IMR-90 (cell line): ENCODE data around the gene VAC14. TPM values are rescaled to one million over a fixed set of nuclear protein-coding genes. Genes with fewer than 3 reads are reported as not detected.
A peak's percentile ranks its signal among the peaks of the same experiment; 100 is the strongest.

ENCODE experiments used
- ATAC-seq: fragments of 200-7000 bp; cut with Tn5 transposase; 2 replicates; pipeline ENCODE4 v1.9.1; 2020; ENCODE audit warnings: low read depth, mild to moderate bottlenecking, moderate library complexity
- BruUV-seq: library from RNA; stranded (reverse); fragments of 400-500 nt; replicated peaks from 2 replicates; lab custom pipeline; 2021; lab: Mats Ljungman, UMichigan
- CTCF ChIA-PET: fragments of 300-600 bp; formaldehyde crosslinking; extraction: SDS; loops from one replicate; lab custom pipeline; 2021; ENCODE audit warnings: antibody characterized with exemption; lab: Yijun Ruan, JAX
- POLR2A ChIA-PET: fragments of 300-600 bp; sonication (Branson Sonifier 250); formaldehyde crosslinking; loops from one replicate; lab custom pipeline; 2022; ENCODE audit warnings: antibody characterized with exemption; ENCODE audit not compliant: unreplicated experiment; lab: Charles Lee
- DNase-seq: peaks from one replicate; pipeline ENCODE4 v3.0.0; 2013
- H2AFZ ChIP-seq: replicated peaks from 2 replicates; pipeline ENCODE3; 2013; ENCODE audit warnings: low read length, mild to moderate bottlenecking; ENCODE audit not compliant: poor library complexity
- H2AK5ac ChIP-seq: 2 replicates; pipeline ENCODE4 v1.6.1; 2013; ENCODE audit warnings: low read depth, low read length, inconsistent platforms
- H2AK9ac ChIP-seq: replicated peaks from 2 replicates; pipeline ENCODE3; 2013; ENCODE audit warnings: mild to moderate bottlenecking, low read depth, low read length, moderate library complexity; ENCODE audit not compliant: poor library complexity
- H2BK120ac ChIP-seq: 2 replicates; pipeline ENCODE4 v1.6.1; 2013; ENCODE audit warnings: low read depth, low read length, inconsistent platforms
- H2BK15ac ChIP-seq: 3 replicates; pipeline ENCODE4 v1.6.1; 2013; ENCODE audit warnings: low read depth, low read length, inconsistent platforms
- H2BK20ac ChIP-seq: 2 replicates; pipeline ENCODE4 v1.6.1; 2013; ENCODE audit warnings: low read depth, mild to moderate bottlenecking, inconsistent platforms, low read length, moderate library complexity
- H2BK5ac ChIP-seq: 2 replicates; pipeline ENCODE4 v1.6.1; 2013; ENCODE audit warnings: mild to moderate bottlenecking, low read depth, low read length, inconsistent platforms; ENCODE audit not compliant: poor library complexity, severe bottlenecking
- H3K14ac ChIP-seq: replicated peaks from 2 replicates; pipeline ENCODE4 v1.6.1; 2013; ENCODE audit warnings: low read depth, low read length, inconsistent platforms
- H3K18ac ChIP-seq: 2 replicates; pipeline ENCODE4 v1.6.1; 2013; ENCODE audit warnings: low read depth, low read length, control low read depth
- H3K23ac ChIP-seq: 2 replicates; pipeline ENCODE4 v1.6.1; 2013; ENCODE audit warnings: low read depth, low read length, inconsistent platforms
- H3K27ac ChIP-seq: 2 replicates; pipeline ENCODE4 v1.5.1; 2013; ENCODE audit warnings: mild to moderate bottlenecking, control low read depth, low read length; ENCODE audit not compliant: insufficient read depth
- H3K27me3 ChIP-seq: 2 replicates; pipeline ENCODE4 v1.6.1; 2013; ENCODE audit warnings: low read length; ENCODE audit not compliant: control insufficient read depth, insufficient read depth
- H3K36me3 ChIP-seq: 2 replicates; pipeline ENCODE4 v1.6.1; 2013; ENCODE audit warnings: low read length, mixed read lengths; ENCODE audit not compliant: control insufficient read depth, insufficient read depth
- H3K4ac ChIP-seq: 2 replicates; pipeline ENCODE4 v1.6.1; 2013; ENCODE audit warnings: low read depth, low read length, inconsistent platforms
- H3K4me1 ChIP-seq: 2 replicates; pipeline ENCODE4 v1.6.1; 2013; ENCODE audit warnings: low read length, mixed read lengths; ENCODE audit not compliant: control insufficient read depth, insufficient read depth
- H3K4me2 ChIP-seq: 2 replicates; pipeline ENCODE4 v1.6.1; 2013; ENCODE audit warnings: low read depth, mild to moderate bottlenecking, control low read depth, low read length, moderate library complexity
- H3K4me3 ChIP-seq: 2 replicates; pipeline ENCODE4 v1.5.1; 2013; ENCODE audit warnings: low read depth, mild to moderate bottlenecking, control low read depth, low read length, moderate library complexity; ENCODE audit not compliant: insufficient read depth
- H3K56ac ChIP-seq: 2 replicates; pipeline ENCODE4 v1.6.1; 2013; ENCODE audit warnings: low read length, inconsistent platforms; ENCODE audit not compliant: insufficient read depth; ENCODE audit errors: extremely low read depth
- H3K79me1 ChIP-seq, 2 experiments: 2 replicates each; pipeline ENCODE4 v1.6.1; 2013; ENCODE audit warnings: low read length in 2 of 2, inconsistent platforms in 1 of 2, low read depth in 1 of 2
- H3K9ac ChIP-seq: 2 replicates; pipeline ENCODE4 v1.6.1; 2013; ENCODE audit warnings: low read depth, low read length, control low read depth
- H3K9me1 ChIP-seq: 2 replicates; pipeline ENCODE4 v1.6.1; 2013; ENCODE audit warnings: low read length, inconsistent platforms; ENCODE audit not compliant: insufficient read depth
- H3K9me3 ChIP-seq: 2 replicates; pipeline ENCODE4 v1.6.1; 2013; ENCODE audit warnings: low read length; ENCODE audit not compliant: control insufficient read depth, insufficient read depth
- H4K20me1 ChIP-seq: 2 replicates; pipeline ENCODE4 v1.6.1; 2013; ENCODE audit warnings: low read length, inconsistent platforms; ENCODE audit not compliant: insufficient read depth
- H4K5ac ChIP-seq: 2 replicates; pipeline ENCODE4 v1.6.1; 2013; ENCODE audit warnings: mild to moderate bottlenecking, low read depth, low read length, control low read depth
- H4K8ac ChIP-seq, 2 experiments: 2 replicates each; pipeline ENCODE4 v1.6.1; 2013; ENCODE audit warnings: low read depth in 2 of 2, low read length in 2 of 2, control low read depth in 1 of 2, inconsistent platforms in 1 of 2
- H4K91ac ChIP-seq: 2 replicates; pipeline ENCODE4 v1.6.1; 2013; ENCODE audit warnings: low read depth, low read length, inconsistent platforms; ENCODE audit not compliant: insufficient read depth
- CEBPB ChIP-seq: IDR thresholded peaks from 2 replicates; pipeline ENCODE4 v1.6.1; 2012; ENCODE audit warnings: low read depth, low read length, improper control_type of control experiment
- CHD1 ChIP-seq: IDR thresholded peaks from 2 replicates; pipeline ENCODE4 v1.6.1; 2012; ENCODE audit warnings: low read depth, low read length, improper control_type of control experiment
- ELK1 ChIP-seq: fragments of 150-350 bp; IDR thresholded peaks from 2 replicates; pipeline ENCODE4 v1.6.1; 2016; ENCODE audit warnings: low read depth, mild to moderate bottlenecking, low read length, moderate library complexity, borderline replicate concordance
- FOS ChIP-seq: fragments of 150-350 bp; IDR thresholded peaks from 2 replicates; pipeline ENCODE4 v1.6.1; 2016; ENCODE audit warnings: low read depth, low read length
- MAFK ChIP-seq: IDR thresholded peaks from 2 replicates; pipeline ENCODE4 v1.6.1; 2012; ENCODE audit warnings: low read depth, low read length, improper control_type of control experiment
- MXI1 ChIP-seq: IDR thresholded peaks from 2 replicates; pipeline ENCODE4 v1.6.1; 2012; ENCODE audit warnings: low read depth, mild to moderate bottlenecking, low read length, moderate library complexity, borderline replicate concordance
- POLR2A ChIP-seq: IDR thresholded peaks from 2 replicates; pipeline ENCODE4 v1.6.1; 2012; ENCODE audit warnings: mild to moderate bottlenecking, low read depth, low read length
- RAD21 ChIP-seq: IDR thresholded peaks from 2 replicates; pipeline ENCODE4 v1.6.1; 2012; ENCODE audit warnings: low read length, improper control_type of control experiment
- RFX5 ChIP-seq: IDR thresholded peaks from 2 replicates; pipeline ENCODE4 v1.8.0; 2012; ENCODE audit warnings: low read depth, mild to moderate bottlenecking, low read length, moderate library complexity
- SMC3 ChIP-seq: fragments of 150-350 bp; IDR thresholded peaks from 2 replicates; pipeline ENCODE4 v1.6.1; 2016; ENCODE audit warnings: low read depth, mild to moderate bottlenecking, antibody characterized with exemption, low read length, moderate library complexity
- WGBS, 2 experiments: methylation state at CpG; one replicate each; pipeline versions ENCODE4 v1.1.5 to v1.1.7; 2013; ENCODE audit warnings: missing lambda C conversion rate in 2 of 2; ENCODE audit not compliant: insufficient read length in 1 of 2; ENCODE audit errors: extremely low coverage in 2 of 2; 5-methylcytosine and 5-hydroxymethylcytosine counted together
- dilution Hi-C: fragments of 300-500 bp; cut with HindIII; formaldehyde crosslinking; loops from one replicate; pipeline ENCODE4 v1.14.3; 2018; ENCODE audit warnings: low sequenced_read_pairs; ENCODE audit not compliant: unreplicated experiment
- in situ Hi-C: fragments of 300-500 bp; cut with MboI; formaldehyde crosslinking; loops from 3 replicates; pipeline ENCODE4 v1.14.3; 2019; ENCODE audit warnings: low sequenced_read_pairs, inconsistent platforms, mixed read lengths
- intact Hi-C: fragments of 100-400 bp; cut with micrococcal nuclease; formaldehyde crosslinking; loops from 2 replicates; pipeline ENCODE4 v1.10.0; 2022
- polyA plus RNA-seq, 3 experiments: library from polyadenylated mRNA; depleted of rRNA; stranded (reverse); fragments of >200 nt; gene quantifications; 2 replicates each; pipeline ENCODE4 v1.2.3, GENCODE V29; 2012; ENCODE audit warnings: low replicate concordance in 1 of 3
- total RNA-seq: library from RNA; depleted of rRNA; stranded (reverse); fragments of >200 nt; gene quantifications from 2 replicates; pipeline ENCODE4 v1.2.3, GENCODE V29; 2012
- TF ChIP-seq, protein P1 (sequence below): conservative IDR thresholded peaks from 2 replicates; pipeline ENCODE4 v1.5.1; 2012; ENCODE audit warnings: mild to moderate bottlenecking, low read depth, low read length, improper control_type of control experiment
- TF ChIP-seq, protein P2 (sequence below): fragments of 150-350 bp; IDR thresholded peaks from 2 replicates; pipeline ENCODE4 v1.6.1; 2017; ENCODE audit warnings: mild to moderate bottlenecking, antibody characterized with exemption, low read length, low read depth

Gene VAC14
- total and polyA plus RNA-seq, 2 of the 4 experiments (the other 2 are of a cell fraction), result 21.1 to 40.2 TPM

- TF ChIP-seq FOS (no peak), RAD21 (no peak), CHD1 (no peak), RFX5 (no peak)
Measured at GRCh38 chr16:70701998-70702397, 99.0 kb downstream of the VAC14 start (continued).

GRCh38 chr16:70701596-70701995 lies 99.4 kb downstream of the VAC14 start:
- DNase-seq, result no peak
- Histone ChIP-seq H4K5ac (peak overlapping the region; percentile 73), H3K9me3 (no peaks in the 10 kb centered on the region), H2BK5ac (peak overlapping the region; percentile 96), H2BK15ac (peak overlapping the region; percentile 53; the same call in 2 of the 3 replicates), H3K4ac (peak overlapping the region; percentile 97), H2BK120ac (peak overlapping the region; percentile 99), H3K4me1 (peaks cover 58% of the 10 kb centered on the region), H2AK9ac (peak overlapping the region; percentile 39), H3K14ac (peak overlapping the region; percentile 94), H4K20me1 (no peaks in the 10 kb centered on the region), H3K27ac (peak overlapping the region; percentile 80), H3K56ac (peak overlapping the region; percentile 1; the same call in 1 of the 2 replicates), H2AK5ac (peak overlapping the region; percentile 100), H2AFZ (no peak overlapping the region), H2BK20ac (peak overlapping the region; percentile 97), H4K91ac (peak overlapping the region; percentile 99), H3K4me3 (no peak overlapping the region), H3K4me2 (no peak overlapping the region), H3K9me1 (peaks cover 51% of the 10 kb centered on the region), H3K36me3 (no peaks in the 10 kb centered on the region; the same call in 1 of the 2 replicates), H3K18ac (peak overlapping the region; percentile 71), H4K8ac (peak overlapping the region; percentile 4 to 73; a peak in 3 of 4 replicates), H3K27me3 (no peaks in the 10 kb centered on the region), H3K79me1 (peaks cover 0 to 49% of the 10 kb centered on the region in 2 experiments; a peak in 2 of 4 replicates), H3K9ac (no peak overlapping the region), H3K23ac (peak overlapping the region; percentile 75; the same call in 1 of the 2 replicates)
- ChIA-PET POLR2A (no interaction called here), CTCF (no interaction called here)
- TF ChIP-seq, protein P1, sequence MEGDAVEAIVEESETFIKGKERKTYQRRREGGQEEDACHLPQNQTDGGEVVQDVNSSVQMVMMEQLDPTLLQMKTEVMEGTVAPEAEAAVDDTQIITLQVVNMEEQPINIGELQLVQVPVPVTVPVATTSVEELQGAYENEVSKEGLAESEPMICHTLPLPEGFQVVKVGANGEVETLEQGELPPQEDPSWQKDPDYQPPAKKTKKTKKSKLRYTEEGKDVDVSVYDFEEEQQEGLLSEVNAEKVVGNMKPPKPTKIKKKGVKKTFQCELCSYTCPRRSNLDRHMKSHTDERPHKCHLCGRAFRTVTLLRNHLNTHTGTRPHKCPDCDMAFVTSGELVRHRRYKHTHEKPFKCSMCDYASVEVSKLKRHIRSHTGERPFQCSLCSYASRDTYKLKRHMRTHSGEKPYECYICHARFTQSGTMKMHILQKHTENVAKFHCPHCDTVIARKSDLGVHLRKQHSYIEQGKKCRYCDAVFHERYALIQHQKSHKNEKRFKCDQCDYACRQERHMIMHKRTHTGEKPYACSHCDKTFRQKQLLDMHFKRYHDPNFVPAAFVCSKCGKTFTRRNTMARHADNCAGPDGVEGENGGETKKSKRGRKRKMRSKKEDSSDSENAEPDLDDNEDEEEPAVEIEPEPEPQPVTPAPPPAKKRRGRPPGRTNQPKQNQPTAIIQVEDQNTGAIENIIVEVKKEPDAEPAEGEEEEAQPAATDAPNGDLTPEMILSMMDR, result no peak
- no peak for TF ChIP-seq MXI1
- TF ChIP-seq, protein P2, sequence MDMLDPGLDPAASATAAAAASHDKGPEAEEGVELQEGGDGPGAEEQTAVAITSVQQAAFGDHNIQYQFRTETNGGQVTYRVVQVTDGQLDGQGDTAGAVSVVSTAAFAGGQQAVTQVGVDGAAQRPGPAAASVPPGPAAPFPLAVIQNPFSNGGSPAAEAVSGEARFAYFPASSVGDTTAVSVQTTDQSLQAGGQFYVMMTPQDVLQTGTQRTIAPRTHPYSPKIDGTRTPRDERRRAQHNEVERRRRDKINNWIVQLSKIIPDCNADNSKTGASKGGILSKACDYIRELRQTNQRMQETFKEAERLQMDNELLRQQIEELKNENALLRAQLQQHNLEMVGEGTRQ, result no peak
- TF ChIP-seq CEBPB, result no peak
- no peak for TF ChIP-seq MAFK
- TF ChIP-seq ELK1, result no peak
- no peak for TF ChIP-seq SMC3
- TF ChIP-seq POLR2A, result no peak
- no peak for TF ChIP-seq RAD21
- dilution Hi-C loops, result no loop called here
- 89% methylated on average over 7 of the region's 9 CpGs; no CpG with 5 or more reads in 1 of the 2 experiments for WGBS, 2 experiments
- no TSS peak for BruUV-seq
- in situ Hi-C loops, result no loop called here
- intact Hi-C loops, result no loop called here
- no peak for ATAC-seq
